NB4 (cell line): ENCODE data around the gene SRCAP.
A peak's percentile ranks its signal among the peaks of the same experiment; 100 is the strongest.

ENCODE experiments used
- DNase-seq: peaks from one replicate; pipeline ENCODE4 v3.0.0; 2010; ENCODE audit warnings: low read depth
- H3K4me3 ChIP-seq: one replicate; pipeline ENCODE4 v1.5.1; 2011; ENCODE audit warnings: mild to moderate bottlenecking, low read depth, low read length, moderate library complexity
- CTCF ChIP-seq: IDR thresholded peaks from one replicate; pipeline ENCODE4 v1.5.1; 2012; ENCODE audit warnings: low read depth, low read length
- MAX ChIP-seq: IDR thresholded peaks from 2 replicates; pipeline ENCODE4 v1.6.1; 2011; ENCODE audit warnings: low read depth, low read length
- MYC ChIP-seq: IDR thresholded peaks from 2 replicates; pipeline ENCODE4 v1.6.1; 2011; ENCODE audit warnings: low read depth, low read length
- POLR2A ChIP-seq: IDR thresholded peaks from 2 replicates; pipeline ENCODE4 v1.6.1; 2011; ENCODE audit warnings: mild to moderate bottlenecking; ENCODE audit not compliant: insufficient read length; ENCODE audit errors: extremely low read depth

SRCAP gene

GRCh38 chr16:30654856-30655255, 44.1 kb upstream of the SRCAP start:
- TF ChIP-seq CTCF, result no peak
- TF ChIP-seq MAX, result no peak
- no peak for TF ChIP-seq POLR2A
- no peak for TF ChIP-seq MYC
- H3K4me3 ChIP-seq, result no peak overlapping the region
- no peak for DNase-seq

- DNase-seq, result no peak
- no peak for TF ChIP-seq POLR2A
- TF ChIP-seq MYC, result no peak
- TF ChIP-seq CTCF, result no peak
- no peak for TF ChIP-seq MAX
- no peak overlapping the region for H3K4me3 ChIP-seq
These were observed 43.1 kb upstream of the SRCAP start for GRCh38 chr16:30655815-30656347.

- TF ChIP-seq CTCF (no peak), MAX (no peak), MYC (no peak), POLR2A (no peak)
- no peak for DNase-seq
- no peak overlapping the region for H3K4me3 ChIP-seq
These were observed 42.6 kb upstream of the SRCAP start for GRCh38 chr16:30656388-30656787.

GRCh38 chr16:30656974-30657865, 41.8 kb upstream of the SRCAP start:
- DNase-seq, result no peak
- peak overlapping the region; percentile 69 for H3K4me3 ChIP-seq
- TF ChIP-seq MYC (no peak; the same call in 1 of the 2 replicates), CTCF (no peak), POLR2A (no peak)

- peak within 1 kb of the TSS; percentile 86 for H3K4me3 ChIP-seq
- peak; percentile 100 for DNase-seq
- TF ChIP-seq CTCF, result peak; percentile 60
- TF ChIP-seq MYC, result peak; percentile 71
- TF ChIP-seq POLR2A, result peak; percentile 81
- peak; percentile 35; the same call in 1 of the 2 replicates for TF ChIP-seq MAX
These were observed 40.9 kb upstream of the SRCAP start, which contains the start of gene FBRS for GRCh38 chr16:30657866-30658730. Gene FBRS, plus strand, starts transcription at chr16:30658431. Its CDS starts 1,088 bp downstream, at chr16:30659519.
